HG02759 (cell line): ENCODE data around the gene DIP2C.
"Not testable (repeated sequence)": the region's sequence is repeated elsewhere in the genome, so short reads cannot be mapped to it uniquely, and the experiment has no call there.

ENCODE experiments used
- ATAC-seq: cut with Tn5 transposase; IDR thresholded peaks from one replicate; pipeline ENCODE4 v1.9.1; 2021; ENCODE audit warnings: mild to moderate bottlenecking, moderate library complexity; ENCODE audit not compliant: unreplicated experiment

DIP2C gene

DNA sequence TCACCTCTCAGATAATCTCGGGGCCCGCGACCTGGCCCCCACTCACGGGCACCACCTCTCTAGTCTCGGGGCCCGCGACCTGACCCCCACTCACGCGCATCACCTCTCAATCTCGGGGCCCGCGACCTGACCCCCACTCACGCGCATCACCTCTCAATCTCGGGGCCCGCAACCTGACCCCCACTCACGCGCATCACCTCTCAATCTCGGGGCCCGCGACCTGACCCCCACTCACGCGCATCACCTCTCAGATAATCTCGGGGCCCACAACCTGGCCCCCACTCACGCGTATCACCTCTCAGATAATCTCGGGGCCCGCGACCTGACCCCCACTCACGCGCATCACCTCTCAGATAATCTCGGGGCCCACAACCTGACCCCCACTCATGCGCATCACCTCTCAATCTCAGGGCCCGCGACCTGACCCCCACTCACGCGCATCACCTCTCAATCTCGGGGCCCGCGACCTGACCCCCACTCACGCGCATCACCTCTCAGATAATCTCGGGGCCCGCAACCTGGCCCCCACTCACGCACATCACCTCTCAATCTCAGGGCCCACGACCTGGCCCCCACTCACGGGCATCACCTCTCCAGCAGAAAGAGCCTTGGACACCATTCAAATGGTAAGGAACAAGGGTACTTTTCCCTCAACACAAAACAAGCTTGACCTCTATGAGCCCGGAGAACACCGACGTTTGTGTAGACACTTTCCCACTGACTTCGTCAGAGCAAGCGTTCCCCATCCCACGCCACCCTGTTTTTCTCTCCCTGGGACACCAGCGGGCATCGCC, 104.8 kb downstream of the DIP2C start:
- ATAC-seq: not testable (repeated sequence)

DNA sequence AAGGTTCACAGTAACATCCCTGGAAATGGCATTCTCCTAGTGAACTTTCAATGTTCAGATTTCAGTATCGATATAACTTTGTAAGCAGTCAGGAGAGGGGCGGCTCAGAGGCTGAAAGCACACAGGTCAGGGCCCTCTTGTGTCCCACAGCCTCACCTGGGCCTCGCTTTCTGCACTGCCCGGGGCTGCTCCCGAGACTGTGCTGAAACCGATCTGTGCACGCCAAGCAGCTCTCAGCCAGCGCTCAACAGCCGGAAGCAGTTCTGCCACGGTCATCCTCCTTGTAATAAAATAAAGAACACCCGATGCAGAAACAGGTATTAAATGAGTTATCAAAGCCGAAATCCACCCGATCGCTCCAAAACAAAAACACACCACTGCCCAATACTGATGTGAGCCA, 106.0 kb downstream of the DIP2C start:
- no peak for ATAC-seq

DNA sequence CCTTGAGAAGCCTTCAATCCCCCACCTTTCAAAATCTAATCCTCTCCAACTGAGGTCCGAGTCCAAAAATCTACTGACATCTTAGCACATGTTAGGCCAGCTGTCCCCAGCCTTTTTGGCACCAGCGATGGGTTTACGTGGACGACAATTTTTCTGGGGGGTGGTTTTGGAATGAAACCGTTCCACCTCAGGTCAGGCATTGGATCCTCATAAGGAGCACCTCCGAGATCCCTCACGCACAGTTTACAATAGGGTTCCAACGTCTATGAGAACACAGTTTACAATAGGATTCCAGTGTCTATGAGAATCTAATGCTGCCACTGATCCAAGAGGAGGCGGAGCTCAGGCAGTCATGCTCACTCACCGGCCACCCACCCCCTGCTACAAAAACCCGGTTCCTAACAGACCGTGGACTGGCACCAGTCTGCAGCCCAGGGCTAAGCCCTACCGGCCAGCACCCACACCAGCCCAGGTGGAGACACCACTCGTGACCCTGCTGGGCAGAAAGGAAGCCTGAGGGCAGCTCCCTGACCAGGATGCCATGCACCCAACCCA, 107.6 kb downstream of the DIP2C start:
- ATAC-seq: no peak

DNA sequence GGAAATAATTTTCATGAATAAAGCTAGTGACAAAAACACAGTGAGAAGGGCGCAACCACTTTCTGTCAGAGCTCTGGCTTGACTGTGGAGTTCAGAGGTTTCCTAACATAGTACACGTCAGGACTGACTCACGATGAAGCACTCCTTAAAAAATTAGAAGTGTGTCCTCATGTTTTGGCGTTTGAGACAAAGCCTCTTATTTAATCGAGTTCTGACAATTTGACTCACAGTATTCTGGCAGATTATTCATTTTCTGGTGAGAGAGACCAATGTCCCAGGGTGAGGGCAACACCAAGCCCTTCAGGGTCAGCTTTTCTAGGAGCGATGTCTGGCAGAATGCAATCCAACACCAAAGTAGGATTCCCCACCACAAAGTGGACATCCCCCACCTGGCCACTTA, 108.7 kb downstream of the DIP2C start:
- no peak for ATAC-seq

DNA sequence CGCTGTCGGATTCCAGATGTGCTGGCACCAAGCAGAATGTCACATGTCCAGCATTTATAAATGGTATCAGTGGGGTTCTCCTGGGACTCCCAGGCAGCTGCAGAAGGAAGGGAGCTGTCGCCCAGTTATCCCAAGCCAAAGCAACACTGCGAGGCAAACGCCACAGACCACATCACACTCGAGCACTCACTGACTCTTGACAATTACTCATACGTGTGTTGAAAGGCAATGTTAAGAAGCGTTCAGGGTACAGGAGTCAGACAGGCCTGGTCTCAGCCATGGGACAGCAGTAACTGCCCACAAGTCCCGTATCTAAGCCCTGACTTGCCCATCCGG, 113.4 kb downstream of the DIP2C start:
- no peak for ATAC-seq

DNA sequence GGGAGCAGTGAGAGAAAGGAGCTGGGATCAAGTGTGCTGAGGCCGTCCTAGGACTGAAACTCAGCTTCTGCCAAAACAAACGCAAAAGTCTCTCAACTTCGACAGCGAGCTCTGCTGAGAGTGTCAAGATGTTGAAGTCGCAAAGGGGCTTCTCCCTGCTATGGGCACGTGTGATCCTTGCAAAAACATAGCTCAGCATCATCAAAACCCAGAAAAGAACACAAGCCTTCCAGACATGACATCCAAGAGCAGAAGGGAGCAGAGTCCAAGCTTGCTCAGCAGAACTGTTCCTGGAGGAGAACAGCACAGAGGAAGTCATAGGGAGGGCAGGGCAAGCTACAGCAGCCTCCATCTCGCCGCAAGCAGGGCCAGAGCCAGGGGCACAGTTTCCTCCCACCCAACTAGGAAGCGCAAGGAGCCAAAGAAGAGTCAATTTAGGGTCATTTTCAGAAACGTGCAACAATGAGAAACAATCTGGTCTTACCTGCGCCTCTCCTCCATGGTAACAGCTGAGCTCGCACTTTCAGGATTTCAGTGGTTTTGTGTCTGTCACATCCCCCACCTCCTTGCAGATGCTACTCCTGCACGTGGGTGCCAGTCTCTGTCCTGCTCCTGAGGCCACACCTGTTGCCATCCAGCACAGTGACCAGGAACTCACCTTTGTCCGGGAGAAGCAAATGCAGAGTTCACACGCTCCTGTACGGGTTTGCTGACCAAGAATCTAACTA, 113.9 kb downstream of the DIP2C start:
- ATAC-seq: no peak

DNA sequence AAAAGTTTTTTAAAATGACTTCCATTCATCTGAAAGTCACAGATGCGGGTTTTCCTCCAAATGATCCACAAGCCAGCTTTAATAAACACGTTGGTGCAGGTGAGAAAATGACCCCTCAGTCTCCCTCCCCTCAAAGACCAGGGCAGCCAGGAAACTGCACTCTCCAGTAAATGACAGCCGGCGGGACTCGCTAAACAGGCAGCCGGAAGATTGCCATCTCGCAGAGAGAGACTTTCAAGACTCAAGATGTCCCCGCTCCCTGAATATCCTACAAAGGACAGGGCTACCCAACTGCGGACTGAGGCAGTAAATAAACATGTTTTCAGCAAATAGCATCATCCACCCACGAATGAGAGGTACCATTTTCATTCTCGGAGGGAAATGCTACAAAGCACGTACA, 116.8 kb downstream of the DIP2C start:
- ATAC-seq: no peak

DNA sequence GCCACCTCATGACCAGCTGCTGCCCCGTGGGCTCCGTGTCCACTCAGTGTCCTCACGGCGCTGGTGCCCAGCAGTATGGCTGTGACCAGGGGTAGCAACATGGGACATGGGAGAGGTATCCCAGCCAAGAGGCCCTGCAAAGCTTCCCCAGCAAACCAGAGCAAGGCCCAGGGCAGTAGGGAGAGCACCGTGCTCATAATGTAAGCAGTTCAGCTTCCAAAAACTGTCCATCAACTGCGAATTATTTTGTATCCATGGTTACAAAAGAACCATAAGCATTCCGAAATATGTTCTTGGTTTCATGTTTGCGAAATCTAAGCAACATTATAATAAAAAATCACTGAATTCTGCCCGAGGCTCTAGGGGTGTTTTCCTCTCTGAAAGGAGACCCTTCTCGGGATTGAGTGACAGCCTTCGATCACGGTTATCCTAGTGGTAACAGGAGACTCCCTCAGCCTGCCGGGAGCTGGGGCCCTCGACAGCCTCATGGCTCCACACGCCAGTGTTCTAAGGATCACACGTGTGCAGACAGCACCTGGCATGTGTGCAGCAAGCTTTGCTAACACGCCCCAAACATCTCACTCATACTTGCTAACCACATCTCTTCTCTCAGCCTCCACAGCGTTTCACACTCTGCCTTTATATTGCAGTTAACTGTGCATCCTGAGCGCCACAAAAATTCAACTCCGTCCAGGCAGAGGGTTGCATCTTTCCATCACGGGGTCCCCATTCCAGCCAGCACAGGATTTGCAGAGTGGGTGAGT, 117.6 kb downstream of the DIP2C start:
- no peak for ATAC-seq

DNA sequence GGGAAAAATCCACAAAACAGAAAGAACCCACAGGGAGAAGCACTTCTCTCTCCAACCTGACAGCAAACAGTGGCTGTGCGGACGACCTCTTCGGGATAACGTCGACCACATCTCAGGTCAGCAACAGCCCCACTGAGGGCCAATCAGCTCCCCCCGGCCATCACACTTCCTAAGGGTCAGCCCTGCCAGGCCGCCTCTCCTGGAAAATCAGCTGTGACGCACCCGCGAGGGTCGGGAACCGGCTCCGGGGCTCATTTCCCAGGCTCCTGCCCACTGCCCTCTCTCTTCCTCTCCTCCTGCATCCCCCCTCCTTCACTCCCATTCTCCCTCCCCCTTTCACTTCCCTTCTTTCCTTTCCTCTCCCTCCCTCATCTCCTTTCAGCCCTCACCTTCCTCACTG, 118.3 kb downstream of the DIP2C start:
- no peak for ATAC-seq

DNA sequence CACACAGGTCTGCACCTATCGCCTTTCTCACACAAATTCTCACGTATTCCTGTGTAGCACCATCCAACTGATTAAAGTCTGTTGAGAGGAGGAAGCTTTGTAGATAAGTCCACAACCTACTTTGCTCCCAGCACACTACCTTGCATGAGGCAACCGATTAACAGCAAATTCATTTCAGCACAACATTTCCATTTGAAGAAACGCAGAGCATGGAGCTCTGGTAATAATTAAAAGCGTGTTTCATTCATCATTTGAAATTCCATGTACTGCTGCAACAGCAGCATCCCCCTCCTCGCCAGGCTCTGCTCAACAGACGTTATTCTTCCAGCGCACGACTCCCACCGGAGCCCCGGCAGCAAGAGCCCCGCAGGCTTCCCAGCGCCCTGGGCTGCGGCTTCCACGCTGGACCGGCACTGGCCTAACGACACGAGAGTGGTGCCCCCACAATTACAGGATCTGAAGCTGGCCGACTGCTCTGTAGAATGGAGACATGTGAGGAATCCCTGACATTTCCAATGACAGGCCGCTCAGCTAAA, 118.8 kb downstream of the DIP2C start:
- ATAC-seq: no peak

DNA sequence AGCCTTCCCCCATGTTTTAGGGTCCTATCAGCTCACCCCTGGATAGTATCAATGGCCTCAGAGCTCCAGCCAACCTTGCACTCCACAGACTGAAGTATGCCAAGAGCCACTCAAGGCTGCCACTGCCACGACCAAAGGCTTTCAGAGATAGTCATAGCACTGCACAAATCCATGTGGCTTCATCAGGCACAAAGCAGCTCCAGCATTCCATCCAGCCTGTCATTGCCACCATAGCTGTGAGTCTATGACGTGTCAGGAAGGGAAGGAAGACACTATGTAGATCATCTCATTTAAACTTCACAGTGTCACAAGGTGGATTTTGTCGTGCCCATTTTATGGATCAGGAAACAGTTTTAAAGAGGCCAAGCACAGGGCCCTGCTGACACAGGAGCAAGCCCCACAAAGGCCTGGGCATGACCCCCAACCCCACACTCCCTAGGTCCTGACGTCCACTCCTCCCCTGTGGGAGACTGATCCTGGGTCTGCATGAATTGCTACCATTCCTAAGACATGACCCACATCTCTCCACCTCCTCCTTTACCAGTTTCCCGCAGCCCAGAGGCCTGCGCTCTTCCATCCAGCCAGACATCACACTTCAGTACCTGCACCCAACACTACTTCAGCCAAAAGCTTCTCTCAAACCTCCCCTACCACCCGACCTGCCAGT, 119.4 kb downstream of the DIP2C start:
- ATAC-seq: no peak

DNA sequence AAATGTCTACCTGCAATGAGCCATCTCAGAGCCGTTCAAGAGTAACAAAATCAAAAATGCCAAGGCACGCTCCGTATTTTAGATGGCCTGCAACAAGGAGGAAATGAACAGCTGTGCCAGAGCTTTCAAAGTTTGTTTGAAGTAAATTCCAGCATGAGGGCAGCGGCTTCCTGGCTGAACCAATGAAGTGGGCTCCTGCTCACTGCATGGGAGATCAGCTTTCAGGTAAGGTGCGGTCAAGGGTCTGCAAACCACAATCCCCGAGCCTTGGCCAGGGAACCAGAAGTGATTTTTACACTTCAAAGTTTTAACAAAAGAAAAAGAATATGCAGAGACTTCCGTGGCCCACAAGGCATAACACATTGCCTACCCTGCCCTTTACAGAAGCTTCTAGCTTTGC, 120.6 kb downstream of the DIP2C start:
- ATAC-seq: no peak

DNA sequence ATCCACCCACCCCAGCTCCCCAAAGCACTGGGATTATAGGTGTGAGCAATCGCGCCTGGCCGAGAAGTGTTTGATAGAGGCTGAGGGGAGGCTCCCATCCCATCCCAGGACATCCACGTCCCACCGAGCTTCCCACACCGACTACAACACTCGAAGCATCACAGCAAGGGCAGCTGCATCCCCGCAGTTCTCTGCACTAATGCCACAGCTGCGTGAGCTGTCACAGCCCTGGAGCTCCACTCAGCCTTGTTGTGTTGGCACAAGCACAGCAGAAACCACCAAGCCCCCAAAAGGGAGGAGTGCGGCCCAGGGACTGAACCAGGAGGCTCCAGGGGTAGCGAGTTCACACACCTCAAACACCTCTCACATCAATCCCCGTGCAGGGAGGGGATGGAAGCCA, 121.6 kb downstream of the DIP2C start:
- ATAC-seq: no peak

DNA sequence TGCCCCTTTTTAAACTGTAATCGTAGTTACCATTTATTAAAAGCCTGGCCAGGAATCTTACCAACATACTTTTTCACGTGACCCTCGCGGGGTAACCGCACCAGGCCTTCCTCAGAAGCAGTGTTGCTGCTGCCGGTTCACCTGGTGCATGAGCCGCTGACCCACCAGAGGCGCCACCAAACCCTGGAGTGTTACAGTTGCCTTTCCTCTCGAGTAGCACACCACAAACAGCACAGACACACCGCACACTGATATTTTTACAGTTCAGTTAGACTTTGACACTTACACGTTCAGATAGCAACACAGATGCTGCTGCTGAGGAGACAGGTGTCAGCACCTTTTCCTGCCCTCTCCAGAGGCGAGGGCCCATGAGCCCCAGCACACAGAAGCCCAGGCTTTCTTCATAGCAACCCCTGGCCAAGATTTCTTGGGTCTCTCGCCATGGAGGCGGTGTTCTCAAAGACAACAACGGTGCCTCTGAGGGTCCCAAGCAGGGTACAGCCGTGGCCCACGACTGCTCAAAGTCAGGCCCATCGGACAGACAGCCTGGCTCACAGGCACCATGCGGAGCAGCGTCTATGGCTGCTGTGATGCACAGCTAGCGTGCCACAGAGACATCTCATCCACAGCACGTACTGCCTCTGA, 123.1 kb downstream of the DIP2C start:
- no peak for ATAC-seq

DNA sequence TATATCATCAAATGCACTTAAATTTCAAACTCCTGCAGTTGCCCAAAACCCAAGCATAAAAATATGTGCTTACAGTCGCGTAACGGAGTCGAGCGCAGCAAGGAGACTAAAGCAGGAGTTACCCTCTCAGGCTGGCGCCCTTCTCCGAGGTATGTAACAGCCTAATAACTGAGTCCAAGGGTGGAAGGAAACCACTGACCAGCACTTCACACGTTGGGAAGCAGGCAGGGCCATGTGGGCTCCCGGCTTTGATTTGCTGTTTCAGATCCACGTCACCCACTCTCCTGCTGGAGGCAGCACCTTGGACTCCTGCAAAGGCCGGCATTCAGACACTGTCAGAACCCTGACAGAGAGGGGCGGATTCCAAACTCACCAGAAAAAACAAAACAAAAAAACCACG, 123.8 kb downstream of the DIP2C start:
- no peak for ATAC-seq

DNA sequence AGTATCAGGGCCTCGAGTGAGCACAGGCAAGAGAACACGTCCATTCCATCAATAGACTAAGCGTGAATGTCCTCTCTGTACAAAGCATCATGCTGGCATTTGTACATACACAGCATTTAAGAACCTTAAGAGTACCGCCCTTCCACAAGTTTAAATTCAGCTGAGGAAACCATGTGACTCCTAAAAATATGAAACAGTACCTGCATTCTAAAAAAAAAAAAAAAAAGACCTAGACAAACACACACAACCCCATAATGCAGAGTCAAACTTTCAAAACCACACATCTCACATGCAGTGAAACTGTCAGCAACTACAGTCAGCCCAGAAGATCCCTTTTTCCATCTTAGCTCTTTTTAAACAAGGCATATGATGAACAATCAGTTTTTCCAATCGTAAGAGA, 124.3 kb downstream of the DIP2C start:
- ATAC-seq: no peak

DNA sequence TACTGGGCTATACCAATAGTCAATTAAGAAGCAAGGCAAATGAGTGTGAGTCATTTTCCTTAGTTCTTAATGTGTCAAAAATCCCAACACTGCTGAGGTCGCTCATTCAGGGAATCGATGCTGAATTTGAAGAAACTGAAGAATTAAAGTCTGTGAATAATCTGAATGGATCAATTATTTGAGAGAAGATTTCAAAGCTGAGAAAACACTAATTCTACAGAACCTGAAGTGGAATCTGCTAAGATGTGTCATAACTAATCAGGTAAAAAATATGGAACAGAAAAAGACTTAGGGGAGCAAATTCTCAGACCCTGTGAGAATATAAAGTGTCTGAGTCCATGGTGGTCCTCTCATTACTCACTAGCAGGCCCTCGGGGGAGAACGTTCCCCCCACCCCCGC, 125.6 kb downstream of the DIP2C start:
- ATAC-seq: no peak

DNA sequence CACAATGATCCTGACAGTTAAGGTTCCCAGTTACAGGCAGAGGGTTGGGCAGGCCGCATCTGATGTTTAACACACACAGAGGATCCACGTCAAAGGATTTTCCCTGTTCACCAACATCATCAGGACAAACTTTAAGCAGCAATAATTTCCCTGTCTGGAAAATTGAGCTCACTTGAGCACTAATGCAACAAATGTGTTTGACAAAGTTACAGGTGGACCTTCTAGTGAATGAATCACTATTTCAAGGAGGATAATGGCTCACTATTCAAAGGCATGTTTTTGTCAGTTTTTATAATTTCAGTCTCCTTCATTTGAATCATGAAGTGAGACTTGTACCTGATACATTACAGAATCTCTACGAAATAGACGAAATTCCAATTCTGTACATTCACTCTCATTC, 127.3 kb downstream of the DIP2C start:
- no peak for ATAC-seq

DNA sequence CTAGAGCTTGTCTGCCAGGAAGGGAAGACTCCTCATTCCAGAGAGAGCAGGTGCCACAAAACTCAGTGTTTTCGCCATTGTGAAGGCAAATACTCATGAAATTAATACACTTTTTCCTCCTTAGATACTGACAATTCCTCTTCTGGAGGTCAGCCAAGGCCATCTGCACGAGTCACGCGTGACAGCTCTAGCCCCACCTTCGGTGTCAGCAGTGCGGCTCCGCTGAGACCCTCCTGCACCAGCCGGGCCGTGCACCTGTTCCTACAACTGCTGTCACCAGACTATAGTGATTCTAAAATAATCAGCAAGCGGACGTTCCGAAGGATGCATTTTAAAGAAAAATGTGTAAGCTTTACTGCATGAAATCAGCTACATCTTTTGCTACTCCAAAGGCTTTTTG, 127.7 kb downstream of the DIP2C start:
- no peak for ATAC-seq

DNA sequence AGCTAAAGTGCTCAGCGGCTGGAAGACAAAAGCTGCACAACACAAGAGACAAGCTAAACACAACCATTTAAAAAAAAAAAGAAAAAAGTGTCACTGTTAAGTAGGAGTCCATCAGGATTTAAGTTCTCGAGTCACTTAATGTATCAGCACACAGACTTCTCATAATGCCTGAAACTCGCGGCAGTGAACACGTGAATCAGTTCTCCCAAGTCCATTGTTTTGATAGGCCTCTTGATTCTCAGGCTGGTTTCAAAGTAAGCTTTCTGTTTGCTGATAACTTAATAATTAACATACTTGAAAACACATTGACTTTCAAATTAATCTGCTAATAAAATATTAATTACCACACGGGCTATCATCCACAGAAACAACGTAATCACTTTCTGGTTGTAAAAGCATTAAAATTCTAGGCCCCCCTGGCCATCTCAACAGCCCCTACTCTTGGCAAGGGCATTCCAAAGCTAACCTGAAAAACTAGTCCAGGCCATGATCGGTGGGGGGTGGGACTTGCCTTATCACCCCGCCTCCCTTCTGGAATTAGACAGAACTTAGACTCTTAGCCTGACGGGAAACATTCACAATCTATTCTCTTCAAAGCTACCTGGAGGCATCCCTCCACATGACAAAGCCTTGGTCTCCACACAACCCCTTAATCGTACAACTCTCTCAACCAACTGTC, 129.0 kb downstream of the DIP2C start:
- no peak for ATAC-seq
